NCI-H128 (cell line): ENCODE measurements around the gene FZD4.
"Not testable (repeated sequence)": the region's sequence is repeated elsewhere in the genome, so short reads cannot be mapped to it uniquely, and the experiment has no call there.

ENCODE experiments used
- DNase-seq: peaks from one replicate; lab custom pipeline; 2025; ENCODE audit not compliant: unreplicated experiment; lab: John Stamatoyannopoulos, UW

The FZD4 gene

DNA sequence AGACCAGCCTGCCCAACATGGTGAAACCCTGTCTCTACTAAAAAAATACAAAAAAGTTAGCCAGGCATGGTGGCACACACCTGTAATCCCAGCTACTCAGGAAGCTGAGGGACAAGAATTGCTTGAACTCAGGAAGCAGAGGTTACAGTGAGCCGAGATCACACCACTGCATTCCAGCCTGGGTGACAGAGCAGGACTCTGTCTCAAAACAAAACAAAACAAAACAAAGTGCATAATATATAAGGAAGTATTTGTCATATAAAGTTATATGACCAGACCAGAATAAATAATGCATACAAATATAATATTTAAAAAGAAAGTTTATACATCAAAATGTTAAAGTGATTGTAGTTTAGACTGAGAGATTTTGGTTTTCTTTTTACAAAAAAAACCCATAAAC lies 39.3 kb downstream of the FZD4 start:
- not testable (repeated sequence) for DNase-seq

DNA sequence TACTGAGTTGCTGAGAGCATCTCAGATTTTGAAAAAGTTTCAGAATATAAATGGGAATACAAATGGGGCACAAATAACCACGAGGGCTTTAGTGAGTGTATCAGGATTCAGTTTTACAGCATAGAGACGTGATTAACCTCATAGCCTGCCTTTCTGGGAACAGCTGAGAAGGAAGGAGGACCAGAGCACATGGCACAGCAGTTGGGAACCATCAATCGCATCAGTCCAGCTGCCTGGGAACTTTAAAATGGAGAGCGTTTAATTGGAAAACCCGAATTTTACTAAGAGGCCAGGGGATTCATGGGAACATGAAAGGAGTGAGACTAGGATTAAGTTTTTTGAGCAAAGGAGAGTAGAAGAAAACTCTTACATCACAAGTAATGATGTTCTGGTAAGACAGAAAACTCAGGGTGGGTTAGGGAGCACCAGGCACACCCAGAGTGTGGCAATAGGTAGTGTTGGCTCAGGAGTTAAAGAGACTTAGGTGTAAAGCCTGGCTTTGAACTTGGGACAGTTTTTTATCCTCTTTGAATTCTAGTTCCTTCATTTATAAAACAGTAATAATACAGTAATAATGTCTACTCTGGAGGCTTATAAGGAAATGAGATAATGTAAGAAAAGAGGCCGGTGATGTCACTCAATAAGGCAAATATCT lies 40.2 kb downstream of the FZD4 start:
- DNase-seq, result no peak

DNA sequence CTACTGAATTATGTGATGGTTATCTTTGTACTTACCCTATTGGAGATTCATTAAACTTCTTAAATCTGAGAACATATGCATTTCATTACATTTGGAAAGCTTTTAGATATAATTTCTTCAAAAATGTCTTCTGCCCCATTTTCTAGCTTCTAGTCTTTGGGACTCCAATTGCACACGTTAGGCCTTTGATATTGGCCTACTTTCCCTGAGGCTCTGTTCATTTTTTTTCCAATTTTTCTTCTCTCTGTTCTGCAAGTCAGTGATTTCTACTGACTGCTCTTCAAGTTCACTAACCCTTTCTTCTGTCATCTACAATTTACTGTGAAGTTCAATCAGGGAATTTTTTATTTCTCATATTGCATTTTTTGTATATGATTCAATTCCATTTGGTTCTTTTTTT lies 43.0 kb downstream of the FZD4 start:
- no peak for DNase-seq

DNA sequence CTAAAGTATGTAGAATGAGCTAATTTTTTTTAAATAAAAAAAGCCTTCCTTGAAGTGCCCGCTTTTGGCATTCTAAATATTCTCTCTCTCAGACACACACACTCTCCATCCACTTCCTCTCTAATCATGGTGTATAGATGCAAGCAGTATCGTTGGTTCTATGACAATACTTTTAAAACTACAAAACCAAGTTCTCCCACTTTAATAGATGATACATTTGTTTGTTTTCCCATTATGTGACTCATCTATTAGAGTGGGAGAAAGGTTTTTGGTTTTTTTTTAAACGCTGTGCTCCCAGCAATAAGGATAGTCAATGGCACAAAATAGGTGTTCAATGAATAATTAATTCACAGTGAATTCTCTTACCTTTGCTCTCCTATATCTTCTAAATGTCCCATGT lies 44.6 kb downstream of the FZD4 start:
- DNase-seq, result no peak

DNA sequence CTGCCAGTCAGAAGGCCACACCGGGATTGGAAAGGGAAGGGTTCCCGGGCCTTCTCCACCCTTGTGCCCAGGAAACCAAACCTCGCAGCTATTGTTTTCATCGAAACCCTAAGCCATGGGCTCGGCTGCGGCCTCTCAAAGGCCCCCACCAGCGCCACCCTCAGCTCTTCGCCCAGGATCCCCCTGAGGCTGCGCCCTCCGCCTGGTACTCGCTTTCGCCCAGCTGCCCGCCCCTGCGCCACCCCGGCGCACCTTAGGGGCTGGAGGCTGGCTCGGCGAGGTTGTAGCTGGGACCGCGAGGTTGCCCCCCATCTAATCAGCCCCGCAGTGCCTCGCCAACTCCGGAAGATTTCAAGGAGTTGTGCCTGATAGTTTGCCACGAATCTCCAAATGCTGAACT lies 49.0 kb downstream of the FZD4 start:
- no peak for DNase-seq

DNA sequence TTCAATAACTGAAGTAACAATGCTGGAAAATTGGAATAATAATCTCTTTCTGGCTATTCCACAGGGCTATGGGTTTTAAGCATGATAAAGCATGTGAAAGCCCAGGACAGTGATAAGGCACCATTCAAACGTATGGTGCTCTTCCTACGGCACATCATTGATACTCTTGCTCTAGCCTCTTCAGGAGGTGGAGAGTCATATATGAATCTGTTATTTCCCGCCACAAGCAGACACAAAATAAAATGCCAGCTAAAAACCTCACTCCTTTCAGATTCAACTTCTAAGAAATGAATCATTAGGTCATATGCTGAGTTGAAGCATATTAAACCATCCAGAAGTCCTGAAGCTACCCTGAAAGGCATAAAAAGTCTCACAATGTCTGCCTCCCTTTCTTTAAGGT lies 49.9 kb downstream of the FZD4 start:
- no peak for DNase-seq

DNA sequence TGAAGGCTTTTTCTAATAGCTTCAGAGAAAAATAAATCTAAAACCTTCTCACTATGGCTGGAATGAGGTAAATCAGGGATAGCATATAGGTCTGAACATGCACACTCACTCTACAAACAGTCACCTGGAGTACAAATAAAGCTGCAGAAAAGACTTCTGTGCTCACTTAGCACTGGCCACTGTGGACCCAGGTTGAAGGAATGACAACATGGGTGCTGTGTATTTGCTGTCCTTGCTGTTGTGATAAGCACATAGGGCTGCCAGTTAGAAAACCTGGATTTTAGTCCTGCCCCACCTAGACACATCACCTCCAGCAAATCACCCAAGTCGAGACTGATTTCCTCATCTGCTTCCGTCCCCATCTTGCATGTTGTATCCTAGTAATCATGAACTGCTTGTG lies 51.2 kb downstream of the FZD4 start:
- no peak for DNase-seq

DNA sequence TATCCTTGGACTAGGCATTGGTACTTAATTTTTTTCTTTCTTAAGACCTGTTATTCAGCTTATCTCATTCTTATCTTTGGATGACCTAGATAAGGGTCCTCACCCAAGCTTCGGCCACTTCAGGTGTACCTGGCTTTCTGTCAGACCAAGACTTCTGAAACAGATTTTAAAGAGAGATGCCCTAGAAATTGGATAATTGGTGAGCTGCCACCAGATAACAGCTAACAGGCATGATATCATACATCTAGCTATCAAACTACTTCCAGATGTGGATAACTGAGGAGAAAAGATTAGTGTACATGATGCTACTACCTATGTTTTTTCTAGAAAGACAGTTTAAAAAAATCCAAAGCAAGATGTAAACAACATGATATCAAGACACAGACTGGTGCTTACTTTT lies 52.9 kb downstream of the FZD4 start:
- no peak for DNase-seq

DNA sequence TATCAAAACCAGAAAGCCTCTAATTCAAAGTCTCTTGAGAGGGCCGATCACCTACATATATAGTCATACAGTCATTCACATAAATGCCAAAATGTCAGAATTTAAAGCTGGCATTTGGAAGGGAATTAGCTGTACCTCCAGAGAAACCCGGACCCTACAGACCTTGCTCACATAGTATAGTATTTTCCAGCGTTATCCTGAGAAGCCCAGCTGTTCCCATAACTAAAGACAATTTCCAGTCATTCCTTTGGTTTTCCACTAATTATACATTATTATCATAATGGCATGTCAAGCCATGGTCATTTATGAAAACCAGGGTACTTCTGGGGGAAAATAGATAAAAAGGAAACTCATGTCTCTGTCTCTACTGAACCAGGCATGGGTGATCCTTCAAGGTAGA lies 53.6 kb downstream of the FZD4 start:
- DNase-seq, result no peak

DNA sequence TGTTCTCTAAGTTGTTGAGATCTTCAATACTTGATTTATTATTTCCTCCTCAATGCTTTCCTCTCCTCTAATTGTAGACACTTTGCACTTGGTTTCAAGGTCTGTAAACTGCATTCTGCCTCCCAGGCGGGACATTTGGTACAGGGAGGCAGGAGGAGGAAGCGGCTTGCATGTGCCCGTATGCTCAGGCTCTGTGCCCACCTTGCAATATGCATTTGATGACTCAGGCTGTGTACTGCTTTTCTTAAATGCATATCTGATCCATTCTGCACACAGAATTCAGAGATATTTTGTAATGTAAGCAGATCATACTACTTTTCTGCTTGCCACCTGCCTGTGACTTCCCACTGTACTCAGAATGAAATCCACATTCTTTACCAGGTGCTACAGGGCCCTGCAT lies 55.0 kb downstream of the FZD4 start:
- DNase-seq, result no peak

DNA sequence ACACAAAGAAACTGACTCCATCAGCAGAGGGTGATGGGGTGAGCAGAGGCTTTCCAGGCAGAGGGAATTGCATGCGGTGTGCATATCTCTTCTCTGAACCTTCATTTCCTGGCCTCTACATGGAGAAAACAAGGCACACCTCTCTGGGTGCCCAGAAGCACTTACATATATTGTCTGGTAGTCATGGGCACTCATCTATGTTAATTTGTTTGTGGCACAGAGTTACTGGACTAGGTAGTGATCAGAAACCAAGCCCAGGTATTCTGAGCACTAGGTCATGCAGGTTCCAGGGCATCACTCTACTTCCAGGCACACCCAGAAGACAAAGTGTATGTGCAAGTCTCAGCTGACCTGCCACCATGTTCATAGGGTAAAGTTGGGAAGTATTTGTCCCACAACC lies 56.5 kb downstream of the FZD4 start:
- DNase-seq, result no peak

DNA sequence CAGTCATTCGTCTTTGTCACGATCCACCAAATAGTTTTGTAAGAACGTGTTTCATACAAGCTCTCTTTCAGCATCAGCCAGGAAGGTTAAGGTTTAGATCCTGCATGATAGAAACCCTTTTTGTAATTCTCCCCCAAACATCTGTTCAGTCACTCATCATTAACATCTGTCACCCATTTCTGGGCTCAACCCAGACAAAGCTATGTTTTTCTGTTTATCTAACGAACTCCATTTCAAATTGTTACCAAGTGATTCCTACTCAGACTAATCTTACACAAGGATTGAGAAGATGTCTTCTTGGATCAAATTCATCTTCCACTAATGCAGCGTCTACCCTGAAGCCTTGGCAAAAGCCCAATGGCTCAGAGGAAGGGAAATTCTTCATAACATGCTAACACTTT lies 58.8 kb downstream of the FZD4 start:
- DNase-seq, result no peak
